Adrenal gland (tissue), 12 donors: Measurements from ENCODE around the gene CSK. TPM values are rescaled to one million over a fixed set of nuclear protein-coding genes. Genes with fewer than 3 reads are reported as not detected.

Experiments
- DNase-seq, 7 donors: peaks; one replicate each; pipeline ENCODE4 v3.0.0-alpha.2; 2019 to 2020
- H3K27ac ChIP-seq, 5 donors: fragments of 200-600 bp; sonication (generic) in 4 of 5; 1 replicate in 3 of 5; 2 replicates in 2 of 5; pipeline versions ENCODE4 v1.5.1 to v1.8.0; 2016 to 2020; ENCODE audit warnings: mild to moderate bottlenecking in 1 of 5
- H3K27me3 ChIP-seq: fragments of 200-600 bp; 2 replicates; pipeline ENCODE4 v1.8.0; 2021
- H3K36me3 ChIP-seq, 2 donors: fragments of 200-600 bp; replicated peaks in 1 of 2; 1 replicate in 1 of 2; 2 replicates in 1 of 2; pipeline versions ENCODE4 v1.5.1 to v1.8.0; 2018 to 2022
- H3K4me1 ChIP-seq, 2 donors: fragments of 200-600 bp; replicated peaks in 1 of 2; 1 replicate in 1 of 2; 2 replicates in 1 of 2; pipeline versions ENCODE4 v1.5.1 to v1.8.0; 2018 to 2021
- H3K4me3 ChIP-seq, 4 donors: fragments of 200-600 bp; sonication (generic) in 3 of 4; one replicate each; pipeline ENCODE4 v1.5.1; 2016 to 2018
- H3K9me3 ChIP-seq, 3 donors: fragments of 200-600 bp; sonication (generic) in 1 of 3; replicated peaks in 1 of 3; 1 replicate in 2 of 3; 2 replicates in 1 of 3; pipeline versions ENCODE4 v1.5.1 to v1.8.0; 2016 to 2021
- POLR2A ChIP-seq, 2 donors: fragments of 450-650 bp; IDR thresholded peaks; one replicate each; pipeline ENCODE4 v1.6.1; 2017; ENCODE audit warnings: antibody characterized with exemption in 2 of 2, mild to moderate bottlenecking in 2 of 2, moderate library complexity in 1 of 2
- WGBS, 4 donors: extraction: QIAGEN DNeasy Blood & Tissue Kit in 2 of 4; methylation state at CpG; one replicate each; pipeline versions ENCODE4 v1.1.5 to v1.1.7; 2013 to 2017; 5-methylcytosine and 5-hydroxymethylcytosine counted together
- intact Hi-C, 2 donors: fragments of 100-400 bp; cut with DNase I; formaldehyde crosslinking; loops; one replicate each; pipeline versions ENCODE4 v1.14.1 to v1.15.0; 2022 to 2023
- polyA plus RNA-seq, 3 donors: library from polyadenylated mRNA; stranded (reverse); fragments of 200-250 nt in 2 of 3; fragments of 350-450 nt in 1 of 3; fragmentation: Illumina TruSeq in 1 of 3; extraction: RNeasy Lipid Tissue Mini Kit (QIAGEN cat#74804) in 1 of 3; gene quantifications; one replicate each; pipeline ENCODE4 v1.2.3, GENCODE V29; 2013 to 2014
- total RNA-seq, 9 donors: library from RNA; depleted of rRNA in 4 of 9; stranded (reverse); fragments of >200 nt in 4 of 9; fragments of 120-200 nt in 1 of 9; fragmentation: NEBNext Ultra II Directional in 1 of 9; extraction: Animal tissue kit (Norgen Biotek cat#: 25700) in 1 of 9; gene quantifications; one replicate each; pipeline versions ENCODE4 v1.1.0 to v1.2.4, GENCODE V29; 2013 to 2023
- TF ChIP-seq, protein P1 (sequence below), 6 experiments: fragments of 450-650 bp in 4 of 6; fragments of 200-600 bp in 2 of 6; sonication (generic) in 1 of 6; IDR thresholded peaks; 1 replicate in 5 of 6; 2 replicates in 1 of 6; pipeline versions ENCODE4 v1.5.1 to v1.8.0; 2016 to 2021; ENCODE audit warnings: antibody characterized with exemption in 6 of 6, mild to moderate bottlenecking in 2 of 6, moderate library complexity in 1 of 6
- donor health status: healthy with polysubstance abuse.
- donor health status: Bipolar disorder and iron deficiency.
- donor health status: DM: yes; HTN: yes; CAD: no.
- donor health status: DM: no; HTN: no; CAD: no.
- donor health status: DM: no; HTN: no; CAD: no.
- donor health status: DM: yes; HTN: yes; CAD: no.

Gene CSK
- total and polyA plus RNA-seq, 12 donors: 10.9 to 59.4 (median 27.6) TPM

DNA sequence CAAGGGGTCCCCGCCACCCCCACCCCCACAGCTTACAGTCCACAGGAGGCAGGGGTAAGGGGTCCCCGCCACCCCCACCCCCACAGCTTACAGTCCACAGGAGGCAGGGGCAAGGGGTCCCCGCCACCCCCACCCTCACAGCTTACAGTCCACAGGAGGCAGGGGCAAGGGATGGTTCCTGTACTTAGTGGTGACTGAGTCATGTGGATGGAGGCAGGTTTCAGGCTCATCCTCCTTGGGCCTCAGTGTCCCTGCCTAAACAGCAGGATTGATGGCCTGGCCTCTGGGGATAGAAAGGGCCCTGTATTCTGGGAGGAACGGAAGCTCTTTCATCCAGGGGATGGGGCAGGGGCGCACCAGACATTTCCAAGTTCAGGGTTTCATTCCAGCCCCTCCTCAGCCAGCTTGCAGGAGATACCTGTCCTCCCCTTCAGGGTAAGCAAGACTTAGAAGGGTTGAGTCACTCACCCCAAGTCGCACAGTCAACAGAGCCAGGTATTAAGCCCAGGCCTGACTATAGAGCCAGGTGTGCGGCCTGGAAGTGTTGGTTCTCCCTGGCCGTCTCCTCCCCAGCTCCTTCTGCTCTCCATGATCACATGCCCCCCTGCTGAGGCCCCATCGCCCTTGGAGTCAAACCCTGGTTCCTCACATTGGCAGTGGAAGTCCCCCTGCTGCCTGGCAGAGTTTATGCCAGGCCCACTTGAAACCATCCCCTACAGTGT lies 12.5 kb downstream of the CSK start:
- WGBS, 4 donors: 76 to 92% (median 90%) methylated on average over 2 to 7 of the region's 9 CpGs

DNA sequence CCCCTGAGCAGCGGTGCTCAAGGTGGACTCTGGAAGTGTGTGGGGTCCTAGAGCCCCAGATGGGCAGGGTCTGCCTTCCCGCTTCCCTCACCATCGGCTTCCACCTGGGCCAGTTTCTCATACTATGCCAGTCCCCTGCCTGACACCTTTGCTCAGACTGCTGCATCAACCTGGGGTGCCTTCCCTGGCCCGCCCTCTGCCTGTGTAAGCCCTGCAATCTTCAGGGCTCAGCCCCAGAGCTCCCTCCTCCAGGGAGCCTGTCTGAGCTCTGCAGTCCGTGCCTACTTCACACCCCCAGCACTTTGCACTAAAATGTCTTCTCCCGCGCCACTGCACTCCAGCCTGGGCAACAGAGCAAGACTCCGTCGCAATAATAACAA lies 13.1 kb downstream of the CSK start:
- H3K9me3 ChIP-seq: no peaks in the 10 kb centered on the region
- intact Hi-C loops: no loop called here
- no peak overlapping the region for H3K4me3 ChIP-seq
- H3K36me3 ChIP-seq: peaks cover 0 to 10% of the 10 kb centered on the region in 2 donors
- no peak for TF ChIP-seq POLR2A (IDR thresholded peaks at IDR 0.05)
- TF ChIP-seq, protein P1, sequence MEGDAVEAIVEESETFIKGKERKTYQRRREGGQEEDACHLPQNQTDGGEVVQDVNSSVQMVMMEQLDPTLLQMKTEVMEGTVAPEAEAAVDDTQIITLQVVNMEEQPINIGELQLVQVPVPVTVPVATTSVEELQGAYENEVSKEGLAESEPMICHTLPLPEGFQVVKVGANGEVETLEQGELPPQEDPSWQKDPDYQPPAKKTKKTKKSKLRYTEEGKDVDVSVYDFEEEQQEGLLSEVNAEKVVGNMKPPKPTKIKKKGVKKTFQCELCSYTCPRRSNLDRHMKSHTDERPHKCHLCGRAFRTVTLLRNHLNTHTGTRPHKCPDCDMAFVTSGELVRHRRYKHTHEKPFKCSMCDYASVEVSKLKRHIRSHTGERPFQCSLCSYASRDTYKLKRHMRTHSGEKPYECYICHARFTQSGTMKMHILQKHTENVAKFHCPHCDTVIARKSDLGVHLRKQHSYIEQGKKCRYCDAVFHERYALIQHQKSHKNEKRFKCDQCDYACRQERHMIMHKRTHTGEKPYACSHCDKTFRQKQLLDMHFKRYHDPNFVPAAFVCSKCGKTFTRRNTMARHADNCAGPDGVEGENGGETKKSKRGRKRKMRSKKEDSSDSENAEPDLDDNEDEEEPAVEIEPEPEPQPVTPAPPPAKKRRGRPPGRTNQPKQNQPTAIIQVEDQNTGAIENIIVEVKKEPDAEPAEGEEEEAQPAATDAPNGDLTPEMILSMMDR (IDR thresholded peaks at IDR 0.05): no peak
- H3K4me1 ChIP-seq: peaks cover 14 to 37% of the 10 kb centered on the region in 2 donors
- no peak for DNase-seq
- H3K27me3 ChIP-seq: no peaks in the 10 kb centered on the region
- H3K27ac ChIP-seq: no peak overlapping the region
- WGBS, 4 donors: 92 to 99% (median 96%) methylated on average over 9 of the region's 9 CpGs

More for the DNA sequence above, 12.5 kb downstream of the CSK start:
- Histone ChIP-seq H3K27ac (no peak overlapping the region), H3K27me3 (no peaks in the 10 kb centered on the region), H3K9me3 (no peaks in the 10 kb centered on the region), H3K4me1 (peaks cover 19 to 43% of the 10 kb centered on the region in 2 donors), H3K36me3 (peaks cover 0 to 4% of the 10 kb centered on the region in 2 donors), H3K4me3 (no peak overlapping the region)
- no peak for DNase-seq
- intact Hi-C loops: no loop called here
- TF ChIP-seq POLR2A (IDR thresholded peaks at IDR 0.05): no peak
- TF ChIP-seq, protein P1 (IDR thresholded peaks at IDR 0.05): no peak

DNA sequence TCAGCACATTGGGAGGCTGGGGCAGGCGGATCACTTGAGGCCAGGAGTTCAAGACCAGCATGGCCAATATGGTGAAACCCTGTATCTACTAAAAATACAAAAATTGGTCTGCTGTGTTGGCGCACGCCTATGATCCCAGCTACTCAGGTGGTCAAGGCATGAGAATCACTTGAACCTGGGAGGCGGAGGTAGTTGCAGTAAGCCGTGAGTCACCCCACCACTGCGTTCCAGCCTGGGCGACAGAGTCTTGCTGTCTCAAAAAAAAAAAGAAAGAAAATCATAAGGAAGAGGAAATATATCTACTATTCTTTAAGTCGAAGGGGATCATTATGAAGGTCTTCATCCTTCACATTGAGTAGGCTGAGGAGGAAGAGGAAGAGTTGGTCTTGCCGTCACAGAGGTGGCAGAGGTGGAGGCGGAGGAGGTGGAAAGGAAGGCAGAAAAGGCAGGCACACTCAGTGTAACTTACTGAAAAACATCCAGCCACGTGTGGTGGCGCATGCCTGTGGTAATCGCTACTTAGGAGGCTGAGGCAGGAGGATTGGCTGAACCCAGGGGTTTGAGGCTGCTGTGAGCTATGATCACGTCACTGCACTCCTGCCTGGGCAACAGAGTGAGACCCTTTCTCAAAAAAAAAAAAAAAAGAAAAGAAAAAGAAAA lies 14.2 kb downstream of the CSK start:
- Histone ChIP-seq H3K27me3 (no peaks in the 10 kb centered on the region), H3K27ac (no peak overlapping the region), H3K4me3 (no peak overlapping the region), H3K9me3 (no peaks in the 10 kb centered on the region), H3K4me1 (peaks cover 8 to 26% of the 10 kb centered on the region in 2 donors), H3K36me3 (peaks cover 0 to 13% of the 10 kb centered on the region in 2 donors)
- no peak for DNase-seq
- intact Hi-C loops: no loop called here
- TF ChIP-seq POLR2A (IDR thresholded peaks at IDR 0.05): no peak
- TF ChIP-seq, protein P1 (IDR thresholded peaks at IDR 0.05): no peak
- 89 to 91% (median 90%) methylated on average over 14 of the region's 14 CpGs for WGBS, 4 donors

DNA sequence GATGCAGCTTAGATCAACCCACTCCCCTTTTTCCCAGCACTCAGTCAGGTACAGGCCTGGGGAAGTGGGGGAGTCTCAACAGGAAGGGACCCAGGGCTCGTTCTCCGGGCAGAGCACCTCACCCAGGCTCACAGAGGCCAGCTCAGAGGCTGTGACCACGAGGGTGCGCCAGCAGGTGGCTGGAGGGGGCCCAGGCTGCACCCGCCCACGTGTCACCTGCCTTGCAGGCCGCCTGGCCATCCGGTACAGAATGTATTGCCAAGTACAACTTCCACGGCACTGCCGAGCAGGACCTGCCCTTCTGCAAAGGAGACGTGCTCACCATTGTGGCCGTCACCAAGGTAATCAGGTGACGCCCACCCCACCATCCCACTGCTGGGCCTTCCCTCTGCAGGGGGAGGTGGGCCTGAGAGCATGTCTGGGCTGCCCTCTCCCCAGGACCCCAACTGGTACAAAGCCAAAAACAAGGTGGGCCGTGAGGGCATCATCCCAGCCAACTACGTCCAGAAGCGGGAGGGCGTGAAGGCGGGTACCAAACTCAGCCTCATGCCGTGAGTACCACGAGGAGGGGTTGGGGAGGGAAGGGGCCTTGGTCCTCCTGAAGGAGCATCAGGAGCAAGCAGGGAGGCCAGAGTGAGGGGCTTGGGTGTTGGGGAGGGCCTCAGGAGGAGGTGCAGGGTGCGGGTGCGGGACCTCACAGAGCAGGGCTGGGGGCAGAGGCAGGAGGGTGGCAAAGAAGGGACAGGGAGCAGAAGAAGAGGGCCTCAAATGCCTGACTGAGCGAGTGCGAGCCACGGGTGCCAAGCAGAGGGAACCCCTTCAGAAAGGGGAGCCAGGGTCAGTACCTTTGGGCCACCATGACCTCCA lies 16.7 kb downstream of the CSK start:
- peaks cover 0 to 2% of the 10 kb centered on the region in 2 donors for H3K4me1 ChIP-seq
- peaks cover 0 to 37% of the 10 kb centered on the region in 2 donors for H3K36me3 ChIP-seq
- TF ChIP-seq, protein P1 (IDR thresholded peaks at IDR 0.05): no peak
- no peak for TF ChIP-seq POLR2A (IDR thresholded peaks at IDR 0.05)
- no peak overlapping the region for H3K27ac ChIP-seq
- no peak overlapping the region for H3K4me3 ChIP-seq
- DNase-seq: no peak
- no peaks in the 10 kb centered on the region for H3K27me3 ChIP-seq
- intact Hi-C loops: no loop called here
- no peaks in the 10 kb centered on the region for H3K9me3 ChIP-seq
- 84 to 88% (median 86%) methylated on average over 16 to 25 of the region's 25 CpGs for WGBS, 4 donors
